Caki2 (cell line): ENCODE results near the gene TMEM108. TPM values are rescaled to one million over a fixed set of nuclear protein-coding genes. Genes with fewer than 3 reads are reported as not detected.

ENCODE experiments used
- DNase-seq: peaks from one replicate; pipeline ENCODE4 v3.0.0-alpha.2; 2015; ENCODE audit warnings: low read depth
- in situ Hi-C: cut with HindIII; loops from 2 replicates; pipeline ENCODE4 v1.10.0; 2016; ENCODE audit warnings: low sequenced_read_pairs, low pct_unique_long_range_greater_than_20kb, mixed read lengths
- total RNA-seq: library from RNA; depleted of rRNA; stranded (reverse); fragments of >200 nt; shearing (Covaris generic); gene quantifications from 2 replicates; pipeline ENCODE4 v1.2.3, GENCODE V29; 2014; ENCODE audit warnings: low replicate concordance

Gene TMEM108
- total RNA-seq, 1 experiment from 2014 or later: not detected

DNA sequence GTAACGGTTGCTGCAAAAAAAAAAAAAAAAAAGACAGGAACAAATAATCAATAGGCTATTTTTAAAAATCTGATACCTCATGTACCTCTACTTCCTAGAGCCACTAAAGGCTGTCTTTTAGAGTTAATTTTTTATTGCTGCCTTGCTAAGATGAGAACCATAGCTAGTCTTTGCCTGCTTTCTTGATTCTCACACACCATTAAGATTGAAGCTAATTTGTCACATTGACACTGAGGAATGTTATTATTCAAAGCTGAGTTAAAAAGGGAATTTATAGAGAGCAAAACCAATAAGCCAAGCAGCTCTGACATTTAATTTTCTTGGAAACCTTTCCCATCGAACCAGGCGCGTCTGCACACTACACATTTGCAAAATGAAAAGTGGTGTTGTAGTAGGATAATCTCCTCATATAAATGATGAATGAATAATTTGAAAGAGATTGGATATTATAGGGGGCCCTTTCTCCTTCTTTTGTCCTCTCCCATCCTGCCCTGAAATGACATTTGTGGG is 149.7 kb downstream of the TMEM108 start:
- DNase-seq: no peak
- in situ Hi-C loops: no loop called here

- in situ Hi-C loops: no loop called here
Measured at GRCh38 chr3:133188996-133189395, 150.8 kb downstream of the TMEM108 start.

DNA sequence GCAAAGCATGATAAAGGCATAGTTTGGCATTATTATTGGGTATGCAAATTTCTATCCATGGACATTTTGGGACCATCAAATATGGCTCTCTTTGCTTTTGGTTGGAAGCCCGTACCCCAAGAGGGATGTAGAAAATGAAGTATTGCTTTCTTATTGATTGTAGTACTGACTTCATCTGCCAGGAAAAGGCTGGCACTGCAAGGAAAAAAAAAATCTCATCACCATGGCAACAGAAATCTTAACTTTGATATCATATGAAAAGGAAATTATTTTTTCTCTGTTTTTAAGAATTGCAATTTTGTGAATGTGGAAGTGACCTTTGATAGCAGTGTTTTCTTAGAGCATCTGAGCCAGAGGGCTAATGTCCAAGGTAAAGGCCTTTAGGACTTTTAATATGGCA is 151.7 kb downstream of the TMEM108 start:
- no peak for DNase-seq
- in situ Hi-C loops: no loop called here

More at GRCh38 chr3:133188996-133189395, 150.8 kb downstream of the TMEM108 start:
- no peak for DNase-seq

DNA sequence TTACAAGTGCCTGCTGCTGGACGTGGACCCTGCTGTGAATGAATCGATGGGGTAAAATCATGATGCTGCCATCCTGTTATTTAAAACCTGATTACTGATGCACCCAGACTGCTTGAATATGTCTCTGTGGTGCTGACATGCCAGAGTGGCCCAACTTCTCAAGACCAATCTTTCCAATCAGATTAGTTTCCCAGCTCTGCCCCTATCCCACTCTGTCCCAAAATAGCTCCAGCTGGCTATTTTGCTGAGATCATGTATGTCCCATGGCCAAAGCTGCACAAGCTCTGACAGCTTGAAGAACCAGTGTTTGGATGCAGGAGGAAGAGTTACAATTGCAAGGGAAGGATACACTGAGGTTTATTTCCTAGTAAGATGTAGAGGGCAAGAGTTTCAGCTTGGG is 153.6 kb downstream of the TMEM108 start:
- in situ Hi-C loops: no loop called here

DNA sequence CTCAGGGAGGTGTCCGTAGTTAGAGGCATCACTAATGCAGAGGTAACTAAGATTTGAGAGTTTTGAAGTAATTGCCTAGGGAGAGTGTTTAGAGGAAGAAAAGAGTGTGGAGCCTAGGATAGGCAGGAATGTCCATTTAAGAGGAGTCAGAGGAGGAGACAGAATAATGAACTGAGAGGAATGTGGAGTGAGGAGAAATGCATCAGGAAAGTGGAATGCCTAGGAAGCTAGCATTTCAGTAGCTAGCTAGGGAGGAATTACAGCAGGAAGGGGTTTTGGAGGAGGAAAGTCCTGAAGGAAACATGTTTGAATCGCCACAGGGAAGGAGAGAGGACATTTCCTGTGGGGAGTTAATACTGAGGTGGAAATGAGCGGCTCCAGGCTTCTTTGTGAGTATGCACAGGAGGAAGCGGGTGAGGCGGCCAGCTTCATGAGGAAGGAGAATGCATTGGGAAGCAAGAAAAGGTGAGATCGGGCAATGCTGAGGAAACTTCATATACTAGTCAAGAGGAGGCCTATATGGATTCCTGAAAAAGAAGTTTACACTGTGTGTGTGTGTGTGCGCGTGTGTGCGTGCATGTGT is 154.3 kb downstream of the TMEM108 start:
- DNase-seq: no peak
- in situ Hi-C loops: no loop called here

More for the DNA sequence above, 153.6 kb downstream of the TMEM108 start:
- DNase-seq: no peak

DNA sequence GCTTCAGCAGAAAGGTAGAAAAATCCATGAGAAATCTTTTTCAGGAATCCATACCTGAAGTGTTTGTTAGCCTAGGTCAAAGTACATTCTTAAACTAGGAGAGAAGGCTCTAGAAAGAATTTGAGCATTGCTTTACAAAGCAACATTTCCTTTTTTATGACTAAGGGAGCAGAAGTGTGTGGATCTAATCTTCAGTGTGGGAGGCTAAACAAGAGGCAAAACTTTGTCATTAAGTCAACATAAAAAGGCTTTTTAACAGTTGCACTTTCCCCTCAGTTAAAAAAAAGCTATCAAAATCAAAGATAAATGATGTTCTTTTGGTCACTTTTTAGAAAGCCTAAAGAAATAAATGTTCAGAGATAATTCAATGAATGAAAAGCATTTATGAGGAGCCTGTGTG is 154.8 kb downstream of the TMEM108 start:
- in situ Hi-C loops: no loop called here
- no peak for DNase-seq

DNA sequence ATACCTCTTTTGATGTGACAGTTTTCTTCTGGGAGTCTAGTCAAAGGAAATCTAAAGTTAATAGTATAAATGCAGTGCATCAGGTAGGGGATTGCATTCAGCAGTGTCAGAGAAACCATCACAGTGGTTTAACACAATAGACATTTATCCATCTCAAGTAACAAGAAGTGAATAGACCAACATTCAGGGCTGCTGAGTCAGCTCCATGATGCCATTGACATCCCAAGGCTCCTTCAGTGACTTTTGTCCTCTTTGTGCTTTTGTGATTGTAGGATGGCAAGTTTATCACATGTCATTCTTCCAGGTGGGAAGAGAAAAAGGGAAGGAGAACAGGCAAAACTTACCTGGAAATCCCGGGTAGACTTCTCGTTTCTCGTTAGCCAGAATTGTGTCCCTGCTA is 158.3 kb downstream of the TMEM108 start:
- in situ Hi-C loops: no loop called here
- DNase-seq: no peak

GRCh38 chr3:133197619-133198018 is 159.4 kb downstream of the TMEM108 start:
- in situ Hi-C loops: no loop called here
- DNase-seq: no peak

DNA sequence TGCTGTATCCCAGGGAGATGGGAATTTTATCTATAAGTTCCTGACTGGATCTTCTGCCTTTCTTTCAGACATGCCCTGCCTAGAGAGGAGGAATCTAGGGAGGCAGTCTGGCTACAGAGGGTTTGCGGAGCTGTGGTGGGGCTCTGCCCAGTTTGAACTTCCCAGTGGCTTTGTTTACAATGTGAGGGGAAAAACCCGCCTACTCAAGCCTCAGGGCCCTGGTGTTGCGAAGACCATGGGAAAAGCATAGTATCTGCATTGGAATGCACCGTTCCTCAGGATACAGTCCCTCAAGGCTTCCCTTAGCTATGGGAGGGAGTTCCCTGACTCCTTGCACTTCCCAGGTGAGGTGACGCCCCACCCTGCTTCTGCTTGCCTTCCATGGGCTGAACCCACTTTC is 168.7 kb downstream of the TMEM108 start:
- no peak for DNase-seq
- in situ Hi-C loops: no loop called here

- no peak for DNase-seq
- in situ Hi-C loops: no loop called here
Measured at GRCh38 chr3:133208184-133208583, 170.0 kb downstream of the TMEM108 start.

DNA sequence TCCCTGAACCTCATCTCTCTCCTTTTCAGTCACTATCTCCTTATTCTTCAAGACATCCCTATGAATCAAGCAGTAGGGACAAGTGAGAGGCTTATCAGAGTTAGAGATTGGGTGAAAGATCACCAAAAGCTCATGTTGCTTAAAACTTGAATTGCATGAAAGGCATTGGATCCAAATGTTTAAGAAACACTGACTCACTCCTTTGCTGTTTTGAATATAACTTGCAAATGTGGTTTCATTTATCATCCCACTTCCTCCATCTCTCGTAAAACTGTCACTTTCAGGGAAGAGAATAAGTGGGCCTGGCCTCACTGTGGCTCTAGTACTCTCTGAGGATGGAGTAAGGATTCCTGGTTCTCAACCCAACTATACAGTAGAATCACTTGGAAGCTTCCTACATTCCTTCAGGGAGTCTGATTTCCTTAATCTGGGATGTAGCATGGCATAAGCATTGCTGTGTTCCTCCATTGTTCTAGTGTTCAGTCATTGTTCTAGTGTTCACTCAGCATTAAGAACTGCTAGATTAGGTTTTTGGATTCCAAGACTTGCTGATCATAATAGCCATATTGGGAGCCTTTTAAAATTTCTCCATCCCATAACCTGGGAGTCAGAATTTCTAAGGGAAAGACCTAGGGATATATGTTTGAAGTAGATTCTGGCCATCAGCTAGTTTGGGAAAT is 171.8 kb downstream of the TMEM108 start:
- no peak for DNase-seq
- in situ Hi-C loops: no loop called here

DNA sequence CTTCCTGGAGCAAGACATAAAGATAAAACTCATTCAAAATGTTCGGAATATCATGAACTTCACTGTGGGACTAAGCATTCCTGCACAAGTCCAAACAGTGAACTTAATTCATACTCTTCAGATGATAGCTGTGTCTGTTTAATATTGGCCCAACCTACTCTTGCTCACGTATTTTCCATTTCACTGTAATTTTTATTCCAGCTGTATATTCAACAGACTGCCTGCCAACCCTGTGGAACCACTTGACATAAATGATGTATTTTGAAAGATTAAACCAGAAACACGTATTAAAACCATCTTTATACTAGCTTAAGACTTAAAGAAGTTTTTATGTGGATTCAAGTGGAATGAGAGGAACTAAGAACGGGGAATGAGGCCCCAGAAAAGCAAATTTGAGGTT is 172.5 kb downstream of the TMEM108 start:
- DNase-seq: no peak
- in situ Hi-C loops: no loop called here

GRCh38 chr3:133211449-133211848 is 173.3 kb downstream of the TMEM108 start:
- DNase-seq: no peak

DNA sequence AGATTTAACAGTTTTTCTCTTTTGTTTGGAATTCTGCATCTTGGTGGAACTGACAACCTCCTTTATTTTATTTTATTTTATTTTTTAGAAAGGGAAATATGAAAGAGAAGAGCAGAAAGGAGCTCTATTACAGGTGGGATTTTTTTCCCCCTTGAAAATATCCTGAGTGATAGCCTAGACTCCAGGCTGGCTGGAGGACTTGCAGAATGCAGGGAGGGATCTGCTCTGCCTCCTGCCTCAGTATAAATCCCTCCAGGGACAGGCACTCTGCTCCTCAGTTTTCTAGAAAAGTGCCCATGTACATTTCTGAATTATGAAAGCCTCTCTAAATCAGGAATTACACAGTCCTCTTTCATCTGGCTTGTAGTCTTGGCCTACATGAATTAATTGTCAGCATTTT is 173.7 kb downstream of the TMEM108 start:
- DNase-seq: no peak
- in situ Hi-C loops: no loop called here

More at GRCh38 chr3:133211449-133211848, 173.3 kb downstream of the TMEM108 start:
- in situ Hi-C loops: no loop called here

DNA sequence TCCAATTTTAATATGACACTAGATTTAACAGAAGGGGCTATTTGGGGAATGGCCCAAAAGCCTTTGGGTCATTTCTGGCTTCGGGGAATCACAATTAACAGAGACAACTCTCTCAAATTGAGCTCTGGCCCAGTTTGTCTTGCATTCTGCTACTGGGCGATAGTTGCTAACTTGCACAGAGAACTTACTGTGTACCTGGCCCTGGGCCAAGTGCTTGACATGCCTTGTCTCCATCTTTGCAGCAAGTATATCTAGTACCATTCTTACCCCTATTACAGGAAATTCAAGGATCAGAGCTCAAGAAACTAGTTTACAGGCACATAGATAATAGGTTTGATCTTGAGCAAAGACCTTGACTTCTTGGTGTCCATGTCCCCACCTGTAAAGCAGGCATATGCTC is 175.7 kb downstream of the TMEM108 start:
- in situ Hi-C loops: no loop called here

GRCh38 chr3:133227813-133228212 is 189.6 kb downstream of the TMEM108 start:
- in situ Hi-C loops: no loop called here
- no peak for DNase-seq

More for the DNA sequence above, 175.7 kb downstream of the TMEM108 start:
- DNase-seq: no peak

- DNase-seq: no peak
- in situ Hi-C loops: no loop called here
Measured at GRCh38 chr3:133230195-133230594, 192.0 kb downstream of the TMEM108 start.

DNA sequence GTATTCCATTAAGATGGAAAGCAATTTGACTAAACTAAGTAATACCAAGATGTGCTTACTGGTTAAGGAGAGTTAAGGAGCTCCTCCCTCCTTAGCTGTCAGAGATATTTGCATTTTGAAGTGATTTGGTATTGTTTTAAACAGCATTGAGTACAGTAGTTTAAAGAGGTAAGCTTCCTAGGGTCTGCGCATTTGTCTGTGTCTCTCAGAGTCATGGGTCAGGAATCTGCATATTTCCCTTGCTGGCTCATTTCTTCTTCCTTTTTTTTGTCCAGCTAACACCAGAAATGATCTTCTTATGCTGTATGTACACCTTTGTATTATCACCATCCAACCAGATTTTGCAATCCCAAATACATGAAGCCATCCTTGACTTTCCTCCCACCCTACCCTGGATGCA is 198.7 kb downstream of the TMEM108 start:
- no peak for DNase-seq
- in situ Hi-C loops: no loop called here

GRCh38 chr3:133237380-133237779 is 199.2 kb downstream of the TMEM108 start:
- in situ Hi-C loops: no loop called here
- DNase-seq: no peak

- no peak for DNase-seq
- in situ Hi-C loops: no loop called here
Measured at GRCh38 chr3:133238015-133238414, 199.8 kb downstream of the TMEM108 start.
